ENCODE results near the gene TBK1.
"Not testable (repeated sequence)": the region's sequence is repeated elsewhere in the genome, so short reads cannot be mapped to it uniquely, and the experiment has no call there.

Gene TBK1

GRCh38 chr12:64497903-64498302 is 46.0 kb downstream of the TBK1 start:
- no peak for DNase-seq

- DNase-seq = no peak
These were observed 48.5 kb downstream of the TBK1 start for GRCh38 chr12:64500394-64500793.

GRCh38 chr12:64501486-64501885 is 49.6 kb downstream of the TBK1 start:
- DNase-seq = no peak

GRCh38 chr12:64506955-64507354 is 55.0 kb downstream of the TBK1 start:
- DNase-seq = no peak

GRCh38 chr12:64510667-64511066 is 58.7 kb downstream of the TBK1 start:
- DNase-seq = no peak

GRCh38 chr12:64518396-64518795 is 66.5 kb downstream of the TBK1 start:
- no peak for DNase-seq

GRCh38 chr12:64521833-64522232 is 69.9 kb downstream of the TBK1 start:
- DNase-seq = no peak

GRCh38 chr12:64522316-64522715 is 70.4 kb downstream of the TBK1 start:
- DNase-seq = no peak

GRCh38 chr12:64522807-64523206 is 70.9 kb downstream of the TBK1 start:
- DNase-seq = no peak

GRCh38 chr12:64523565-64524444 is 71.9 kb downstream of the TBK1 start:
- not testable (repeated sequence) for DNase-seq

- DNase-seq = no peak
These were observed 73.7 kb downstream of the TBK1 start for GRCh38 chr12:64525461-64526160.

GRCh38 chr12:64526859-64527258 is 74.9 kb downstream of the TBK1 start:
- DNase-seq = no peak

GRCh38 chr12:64528616-64529015 is 76.7 kb downstream of the TBK1 start:
- no peak for DNase-seq

- no peak for DNase-seq
These were observed 78.6 kb downstream of the TBK1 start for GRCh38 chr12:64530566-64530965.

GRCh38 chr12:64531665-64532334 is 79.9 kb downstream of the TBK1 start:
- no peak for DNase-seq

GRCh38 chr12:64532734-64533351 is 80.9 kb downstream of the TBK1 start:
- DNase-seq = no peak

- no peak for DNase-seq
These were observed 82.8 kb downstream of the TBK1 start for GRCh38 chr12:64534672-64535199.

- DNase-seq = no peak
These were observed 86.2 kb downstream of the TBK1 start for GRCh38 chr12:64538121-64538520.

GRCh38 chr12:64542409-64543047 is 90.6 kb downstream of the TBK1 start:
- DNase-seq = not testable (repeated sequence)

- DNase-seq = no peak
These were observed 92.6 kb downstream of the TBK1 start for GRCh38 chr12:64544371-64545080.

GRCh38 chr12:64545081-64545382 is 93.1 kb downstream of the TBK1 start:
- no peak for DNase-seq

- DNase-seq = no peak
These were observed 97.2 kb downstream of the TBK1 start for GRCh38 chr12:64549108-64549507.
